Measurements from ENCODE around the gene TRPC4AP. TPM values are rescaled to one million over a fixed set of nuclear protein-coding genes. Genes with fewer than 3 reads are reported as not detected.

TRPC4AP gene
- total RNA-seq, 1 donor from 2014 or later, result 60.2 TPM

DNA sequence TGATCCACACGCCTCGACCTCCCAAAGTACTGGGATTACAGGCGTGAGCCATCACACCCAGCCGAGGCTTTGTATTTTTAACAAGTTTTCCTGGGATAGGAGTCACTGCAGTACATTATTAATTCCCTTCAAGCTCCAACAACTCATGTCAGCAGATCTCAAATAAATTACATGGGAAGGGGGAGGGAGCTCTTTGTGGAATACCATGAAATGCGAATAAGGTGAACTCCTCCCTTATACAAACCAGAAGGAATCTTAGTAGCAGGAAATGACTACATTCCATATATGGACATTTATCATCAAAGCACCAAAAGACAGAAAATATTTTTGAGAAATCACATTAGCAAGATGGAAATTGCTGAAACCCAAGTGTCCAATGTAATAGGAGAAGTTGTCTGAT lies 139.9 kb downstream of the TRPC4AP start:
- ATAC-seq (ENCODE audit: low read depth), result no peak
- DNase-seq, result no peak
- H3K36me3 Mint-ChIP-seq (ENCODE audit: low read depth), result peaks cover 17% of the 10 kb centered on the region
- H3K27ac Mint-ChIP-seq, result no peak overlapping the region
- peaks cover 26% of the 10 kb centered on the region for H3K4me1 Mint-ChIP-seq
- CTCF ChIA-PET, result no interaction called here
- TF ChIP-seq CTCF (IDR thresholded peaks at IDR 0.05), result no peak
- POLR2A ChIA-PET, result no interaction called here
- intact Hi-C loops (cut with micrococcal nuclease), result loop anchor here (10.0 kb wide), 1 partner anchor 1002 kb away; the partner anchor contains the start of gene SCAND1
- no peak overlapping the region for H3K4me3 Mint-ChIP-seq
- no peaks in the 10 kb centered on the region for H3K9me3 Mint-ChIP-seq
- no peaks in the 10 kb centered on the region for H3K27me3 Mint-ChIP-seq

Other genes with a start within 250 kb of the TRPC4AP start
- gene GGT7, start 220.0 kb downstream of the TRPC4AP start, total RNA-seq, result 17.6 and 20.6 TPM in 2 replicates
- 8.4 and 11.3 TPM in 2 replicates for gene ACSS2, start 216.2 kb downstream of the TRPC4AP start, total RNA-seq
- 26.1 and 27.5 TPM in 2 replicates for gene GSS, start 137.0 kb downstream of the TRPC4AP start, total RNA-seq
- gene MYH7B, start 136.9 kb downstream of the TRPC4AP start, total RNA-seq, result 0.20 and 0.35 TPM in 2 replicates
- 23.0 and 24.4 TPM in 2 replicates for gene EDEM2, start 54.5 kb upstream of the TRPC4AP start, total RNA-seq
- 0.22 and 0.40 TPM in 2 replicates for gene PROCR, start 79.3 kb upstream of the TRPC4AP start, total RNA-seq
- not detected in 2 replicates for gene MMP24, start 133.9 kb upstream of the TRPC4AP start, total RNA-seq
- 39.2 and 47.9 TPM in 2 replicates for gene MMP24OS, start 185.3 kb upstream of the TRPC4AP start, total RNA-seq
- 137 and 148 TPM in 2 replicates for gene EIF6, start 192.0 kb upstream of the TRPC4AP start, total RNA-seq
- gene FAM83C, start 199.6 kb upstream of the TRPC4AP start, total RNA-seq, result not detected in 2 replicates